ENCODE results near the gene HDAC5.

DNA sequence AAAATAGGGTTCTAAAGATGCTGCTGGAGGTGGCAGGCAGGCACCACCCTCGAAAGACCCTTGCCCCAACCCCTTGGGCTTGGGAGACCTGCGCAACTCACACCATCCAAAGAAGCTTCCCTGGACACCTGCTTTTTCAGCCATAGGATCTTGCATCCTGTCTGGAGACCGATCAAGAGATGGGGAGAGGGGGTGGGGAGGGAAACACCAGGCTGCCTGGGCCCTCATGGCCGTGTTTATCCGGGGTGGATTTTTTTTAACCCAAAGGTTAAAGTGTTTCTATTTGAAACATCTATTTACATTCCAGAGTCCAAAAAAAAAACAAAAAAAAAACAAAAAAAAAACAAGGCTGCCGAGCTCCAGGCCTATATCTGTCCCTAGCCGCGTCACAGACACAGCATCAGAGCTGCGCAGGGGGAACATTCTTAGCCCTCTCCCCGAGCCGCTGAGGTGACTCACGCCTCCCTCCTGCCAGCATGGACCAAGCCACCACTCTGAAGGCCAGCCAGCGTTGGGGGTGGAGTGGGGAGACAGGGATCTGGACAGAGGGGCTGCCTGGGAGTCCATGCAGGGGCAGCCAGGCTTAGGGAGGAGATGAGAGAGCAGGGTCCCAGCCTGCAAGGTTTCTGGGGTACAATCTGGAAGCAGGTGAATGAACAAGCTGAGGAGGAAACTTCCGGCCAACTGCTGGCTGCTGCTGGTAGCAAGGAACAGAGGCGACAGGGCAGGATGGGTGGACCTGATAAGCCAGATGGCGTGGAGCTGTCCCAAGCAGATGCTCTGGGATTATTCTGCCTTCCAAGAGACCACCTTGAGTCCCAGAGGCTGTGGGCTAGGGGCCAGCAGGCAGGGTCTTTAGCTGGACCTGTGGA, 14.8 kb downstream of the HDAC5 start:
- TF ChIP-seq, protein P1, sequence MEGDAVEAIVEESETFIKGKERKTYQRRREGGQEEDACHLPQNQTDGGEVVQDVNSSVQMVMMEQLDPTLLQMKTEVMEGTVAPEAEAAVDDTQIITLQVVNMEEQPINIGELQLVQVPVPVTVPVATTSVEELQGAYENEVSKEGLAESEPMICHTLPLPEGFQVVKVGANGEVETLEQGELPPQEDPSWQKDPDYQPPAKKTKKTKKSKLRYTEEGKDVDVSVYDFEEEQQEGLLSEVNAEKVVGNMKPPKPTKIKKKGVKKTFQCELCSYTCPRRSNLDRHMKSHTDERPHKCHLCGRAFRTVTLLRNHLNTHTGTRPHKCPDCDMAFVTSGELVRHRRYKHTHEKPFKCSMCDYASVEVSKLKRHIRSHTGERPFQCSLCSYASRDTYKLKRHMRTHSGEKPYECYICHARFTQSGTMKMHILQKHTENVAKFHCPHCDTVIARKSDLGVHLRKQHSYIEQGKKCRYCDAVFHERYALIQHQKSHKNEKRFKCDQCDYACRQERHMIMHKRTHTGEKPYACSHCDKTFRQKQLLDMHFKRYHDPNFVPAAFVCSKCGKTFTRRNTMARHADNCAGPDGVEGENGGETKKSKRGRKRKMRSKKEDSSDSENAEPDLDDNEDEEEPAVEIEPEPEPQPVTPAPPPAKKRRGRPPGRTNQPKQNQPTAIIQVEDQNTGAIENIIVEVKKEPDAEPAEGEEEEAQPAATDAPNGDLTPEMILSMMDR (conservative IDR thresholded peaks at IDR 0.05; ENCODE audit: low read length): no peak
- TF ChIP-seq EZH2phosphoT487 (IDR thresholded peaks at IDR 0.05; ENCODE audit: borderline replicate concordance, low read depth, low read length): no peak

All from OCI-LY7 (cell line).